GM21737 (cell line): ENCODE results near the gene MORN1.
"Not testable (repeated sequence)": the region's sequence is repeated elsewhere in the genome, so short reads cannot be mapped to it uniquely, and the experiment has no call there.

Experiments
- ATAC-seq: cut with Tn5 transposase; IDR thresholded peaks from one replicate; pipeline ENCODE4 v1.9.1; 2021; ENCODE audit warnings: mild to moderate bottlenecking, moderate library complexity; ENCODE audit not compliant: unreplicated experiment

The MORN1 gene

DNA sequence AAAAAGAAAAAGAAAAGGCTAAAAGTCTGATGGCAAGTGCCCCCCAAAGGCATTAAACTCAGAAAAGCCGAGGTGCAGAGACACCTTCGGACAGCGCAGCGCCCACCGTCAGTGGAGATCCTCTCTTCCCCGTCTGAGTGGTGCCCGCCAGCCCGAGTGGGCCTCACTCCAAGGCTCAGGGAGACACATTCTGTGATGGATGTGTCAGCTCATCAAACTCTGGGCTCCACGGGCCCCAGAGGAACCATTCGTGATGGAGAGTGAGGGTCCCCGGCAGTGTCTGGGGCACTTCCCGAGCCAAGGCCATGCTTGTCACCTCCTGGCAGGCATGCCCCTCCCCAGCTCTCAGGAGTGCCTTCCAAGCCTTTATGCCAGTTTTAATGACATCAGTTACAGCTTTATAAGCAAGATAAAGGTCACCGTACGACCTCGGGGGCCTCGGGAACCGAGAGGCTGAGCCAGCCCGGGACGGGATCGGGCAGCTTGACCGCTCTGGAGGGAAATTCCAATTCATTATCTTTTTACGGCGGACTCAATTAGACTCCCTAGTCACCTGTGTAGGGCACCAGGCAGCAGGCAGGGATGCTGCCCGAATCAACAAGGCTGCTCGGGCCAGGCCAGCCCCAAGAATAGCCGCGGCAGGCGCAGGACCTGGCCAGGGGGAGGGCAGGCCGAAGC, 49.5 kb downstream of the MORN1 start:
- ATAC-seq = no peak

- no peak for ATAC-seq
Measured at GRCh38 chr1:2340918-2341254, 50.5 kb downstream of the MORN1 start.

GRCh38 chr1:2340086-2340917, 51.1 kb downstream of the MORN1 start:
- ATAC-seq = no peak

DNA sequence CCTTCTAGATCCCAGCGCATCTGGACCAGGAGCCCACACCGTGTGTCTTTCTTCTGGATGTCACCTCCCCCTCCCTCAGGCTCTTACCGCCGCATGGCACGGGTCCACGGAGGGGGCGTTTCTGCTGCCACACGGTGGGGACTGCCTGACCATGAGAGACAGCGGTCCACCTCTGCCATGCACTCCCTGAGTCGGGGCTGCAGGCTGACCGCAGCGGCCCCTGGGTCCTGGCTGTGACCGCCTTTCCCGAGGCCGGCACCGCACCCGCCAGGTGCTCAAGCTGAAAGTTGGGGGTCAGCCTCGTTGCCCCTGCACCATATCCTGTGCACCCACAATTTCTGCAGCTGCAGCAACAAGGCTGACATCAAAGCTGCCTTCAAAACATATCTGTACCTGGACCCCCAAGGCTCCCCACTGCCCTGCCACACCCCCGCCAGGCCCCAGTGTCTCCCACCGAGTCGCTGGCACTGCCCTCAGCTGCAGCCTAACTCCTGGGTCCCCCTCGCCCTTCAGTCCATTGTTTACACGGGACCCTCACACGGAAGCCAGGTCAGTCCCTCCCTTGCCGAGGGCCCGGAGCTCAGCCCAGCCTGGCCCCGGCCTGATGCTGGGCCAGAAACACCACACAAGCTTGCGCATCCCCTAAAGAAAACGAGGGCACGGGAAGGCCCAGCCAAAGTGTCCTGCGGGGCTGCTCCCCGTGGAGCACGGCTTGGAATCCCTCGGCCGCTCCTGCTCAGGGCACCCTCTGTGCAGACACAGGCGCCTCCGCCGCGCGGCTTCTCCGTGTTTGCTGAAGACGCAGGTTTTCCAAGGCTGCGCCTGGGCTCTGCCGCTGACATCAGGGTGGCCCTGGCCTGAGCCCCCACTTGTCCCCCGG, 51.9 kb downstream of the MORN1 start:
- ATAC-seq = no peak

DNA sequence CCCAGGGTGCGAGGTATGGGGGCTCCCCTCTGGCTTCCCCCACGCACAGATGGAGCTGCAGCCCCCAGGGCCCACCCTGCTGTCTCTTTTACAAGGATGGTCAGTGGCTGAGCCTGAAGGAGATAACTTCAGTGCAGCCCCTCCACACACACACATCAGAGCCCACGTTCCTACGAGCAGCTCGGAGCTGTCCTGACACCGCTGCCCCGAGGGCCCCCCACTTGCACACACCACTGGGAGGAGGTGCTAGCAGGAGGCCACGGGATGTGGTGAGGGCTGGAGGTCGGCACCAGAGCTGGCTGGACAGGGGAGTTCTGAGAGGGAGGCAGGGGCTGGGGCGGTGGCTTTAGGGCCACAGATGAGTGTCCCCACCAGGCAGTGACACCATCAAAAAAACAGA, 53.9 kb downstream of the MORN1 start:
- ATAC-seq = no peak

DNA sequence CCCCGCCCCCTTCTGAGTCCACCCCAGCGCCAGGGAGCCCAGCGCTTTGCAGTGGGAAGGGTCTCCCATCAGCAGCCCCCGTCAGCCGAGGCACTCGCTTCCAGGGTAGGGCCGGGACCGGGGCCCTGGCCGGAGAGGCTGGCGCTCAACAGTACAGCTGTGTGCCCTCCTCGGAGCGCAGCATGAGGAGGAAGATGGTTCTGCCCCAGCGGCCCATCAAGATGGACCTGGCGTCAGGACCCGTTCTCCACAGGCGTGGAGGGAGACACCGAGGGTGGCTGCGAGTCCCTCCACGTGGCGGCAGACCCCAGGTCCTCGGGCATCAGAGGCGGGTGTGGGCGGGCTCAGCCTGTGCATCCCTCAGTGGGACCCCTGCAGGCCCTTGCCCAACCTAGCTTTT, 54.3 kb downstream of the MORN1 start:
- ATAC-seq = no peak

DNA sequence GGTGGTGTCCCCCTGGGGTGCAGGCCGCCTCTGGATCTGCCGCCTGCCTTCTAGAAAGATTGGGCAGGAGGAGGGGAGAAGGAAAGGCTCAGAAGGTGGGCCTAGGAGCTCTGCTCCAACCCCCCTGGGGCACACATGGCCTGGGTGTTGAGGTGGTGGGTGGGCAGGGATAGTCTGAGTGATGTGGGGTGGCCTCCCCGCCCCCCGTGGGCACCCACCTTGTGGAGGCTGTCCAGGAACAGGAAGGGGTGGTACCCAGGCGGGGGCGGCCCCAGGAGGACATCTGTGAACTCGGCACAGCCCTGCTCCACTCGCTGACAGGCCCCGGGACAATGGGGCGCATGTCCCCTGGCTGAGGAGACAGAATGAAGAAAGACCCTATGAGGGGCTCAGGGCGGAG, 54.9 kb downstream of the MORN1 start:
- no peak for ATAC-seq

DNA sequence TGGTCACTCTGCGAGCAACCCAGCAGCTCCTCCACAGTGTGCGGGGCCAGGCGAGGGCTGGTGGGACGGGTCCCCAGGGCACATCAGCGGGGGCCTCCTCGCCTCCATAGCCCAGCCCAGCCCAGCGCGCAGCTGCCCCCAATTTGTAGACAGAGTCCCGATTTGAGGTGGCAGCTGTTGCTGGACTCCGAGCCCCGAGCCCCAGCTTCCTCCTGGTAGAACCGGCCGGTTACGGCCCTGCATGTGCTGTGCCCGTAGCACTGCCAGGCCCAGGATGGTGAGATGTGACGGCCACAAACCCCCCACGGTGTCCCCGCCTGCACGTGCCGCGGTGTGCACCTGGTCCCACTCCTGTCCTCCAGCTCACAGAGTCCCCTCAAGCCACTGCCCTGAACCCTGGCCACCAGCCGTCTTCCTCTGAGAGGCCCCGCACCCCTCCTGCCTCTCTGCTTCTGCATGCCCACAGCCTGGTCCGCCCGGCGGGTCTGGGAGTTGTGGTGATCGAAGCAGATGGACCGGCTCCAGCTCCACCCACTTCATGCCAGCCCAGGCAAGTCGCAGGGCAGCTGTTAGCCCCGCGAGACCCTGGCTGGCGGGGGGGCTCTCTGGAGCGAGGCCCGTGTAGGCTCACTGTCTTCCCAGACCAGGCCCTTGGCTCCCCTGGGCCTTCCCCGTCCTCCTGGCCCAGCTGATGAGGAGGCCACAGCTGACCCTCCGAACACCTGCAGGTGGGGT, 55.5 kb downstream of the MORN1 start:
- no peak for ATAC-seq

DNA sequence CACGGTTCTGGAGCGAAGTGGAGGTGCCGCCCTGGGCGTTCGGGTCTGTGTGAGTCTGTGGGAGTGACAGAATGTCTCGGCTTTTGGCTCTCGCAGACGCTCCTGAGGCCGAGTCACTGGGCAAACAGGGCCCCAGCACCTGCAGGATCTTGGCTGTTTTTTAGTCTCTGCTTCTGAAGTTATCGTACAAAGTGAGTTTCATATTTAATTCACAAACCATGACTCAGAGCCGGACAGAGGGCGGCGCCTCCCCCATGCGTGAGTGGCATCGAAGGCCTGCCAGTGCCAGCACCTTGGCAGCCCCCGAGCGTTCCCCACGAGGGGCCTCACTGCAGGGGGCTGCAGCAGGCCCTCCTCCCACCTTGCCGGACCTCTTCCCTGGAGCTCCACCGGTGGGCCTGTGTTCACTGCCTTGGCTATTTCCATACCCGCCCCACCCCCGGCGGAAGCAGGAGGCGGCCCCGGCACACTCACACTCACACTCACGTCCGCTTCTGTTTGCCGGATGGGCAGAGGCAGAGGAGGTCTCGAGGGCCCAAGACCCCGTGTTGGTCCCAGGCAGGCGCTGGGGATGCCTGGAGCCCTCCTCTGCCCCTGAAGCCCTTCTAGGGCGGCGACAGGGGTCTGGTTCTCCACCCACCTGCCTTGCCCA, 56.3 kb downstream of the MORN1 start:
- ATAC-seq = no peak

GRCh38 chr1:2334366-2334765, 57.0 kb downstream of the MORN1 start:
- no peak for ATAC-seq

DNA sequence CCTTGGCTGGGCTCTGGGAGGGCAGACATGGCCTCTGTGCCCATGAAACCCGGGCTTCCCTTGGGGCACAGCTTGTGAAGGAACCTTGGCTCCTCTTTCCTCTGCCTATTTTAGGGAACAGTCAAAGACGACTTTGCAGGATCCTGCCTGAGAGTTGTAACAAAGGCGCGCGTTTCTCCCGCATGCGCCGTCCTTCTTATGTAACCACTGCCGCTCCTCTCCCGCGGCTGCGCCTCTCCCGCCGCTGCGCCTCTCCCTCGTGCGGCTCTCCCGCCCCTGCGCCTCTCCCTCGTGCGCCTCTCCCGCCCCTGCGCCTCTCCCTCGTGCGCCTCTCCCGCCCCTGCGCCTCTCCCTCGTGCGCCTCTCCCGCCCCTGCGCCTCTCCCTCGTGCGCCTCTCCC, 59.8 kb downstream of the MORN1 start:
- ATAC-seq = not testable (repeated sequence)

- ATAC-seq = no peak
Measured at GRCh38 chr1:2331200-2331544, 60.2 kb downstream of the MORN1 start.

GRCh38 chr1:2330519-2331199, 60.7 kb downstream of the MORN1 start:
- ATAC-seq = no peak

DNA sequence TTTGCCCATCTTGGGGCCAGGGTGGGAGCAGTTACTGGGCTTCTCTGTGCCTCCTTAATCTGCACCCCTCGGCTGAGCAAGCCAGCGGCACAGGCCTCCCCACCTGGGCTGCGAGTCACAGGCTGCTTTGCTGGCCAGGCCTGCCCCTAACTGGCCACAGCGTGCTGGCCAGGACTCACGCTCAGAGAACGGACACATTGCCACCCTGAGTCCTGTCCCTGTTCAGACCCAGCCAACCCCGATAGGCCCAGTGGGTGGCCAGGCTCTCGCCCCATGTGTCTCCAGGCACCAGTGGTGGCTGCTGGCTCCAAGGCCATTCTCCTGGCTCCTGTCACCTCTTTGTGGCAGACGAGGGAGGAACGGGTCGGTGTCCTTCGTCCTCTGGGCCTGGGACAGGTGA, 61.3 kb downstream of the MORN1 start:
- no peak for ATAC-seq

DNA sequence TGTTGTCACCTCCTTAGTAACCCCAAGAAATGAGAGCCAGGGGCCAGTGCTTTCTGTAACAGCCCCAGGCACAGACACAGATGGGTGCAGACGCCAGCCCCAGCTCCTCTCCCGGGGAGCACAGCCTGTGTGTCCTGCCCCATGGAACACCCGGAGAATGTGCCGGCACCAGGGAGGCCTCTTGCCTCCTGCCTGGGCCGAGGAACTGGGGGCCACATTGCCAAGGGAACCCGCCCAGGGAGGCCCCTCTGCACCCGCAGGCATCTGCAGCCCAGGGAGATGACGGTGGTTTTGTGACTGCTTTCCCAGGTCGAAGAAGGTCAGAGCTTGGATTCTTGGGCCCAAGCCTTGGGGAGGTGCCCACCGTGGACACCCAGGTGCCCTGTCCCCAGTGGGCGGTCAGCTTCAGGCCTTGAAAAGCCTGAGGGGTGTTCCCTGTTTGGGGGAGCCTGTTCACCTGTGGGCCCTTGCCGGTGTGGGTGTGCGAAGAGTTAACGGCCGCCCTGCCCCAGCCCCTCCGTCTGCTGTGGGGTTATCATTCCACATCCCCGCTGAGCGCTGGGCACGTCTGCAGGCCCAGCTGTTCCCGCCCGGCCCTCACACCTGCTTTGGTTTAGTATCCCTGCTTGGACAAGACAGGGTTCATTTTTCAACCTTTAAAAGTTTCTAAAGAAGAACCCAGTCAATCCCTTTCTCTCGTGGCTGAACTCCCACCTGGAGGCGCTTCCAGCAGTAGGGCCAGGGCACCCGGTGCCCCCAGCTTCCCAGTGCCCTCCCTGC, 62.5 kb downstream of the MORN1 start:
- no peak for ATAC-seq

DNA sequence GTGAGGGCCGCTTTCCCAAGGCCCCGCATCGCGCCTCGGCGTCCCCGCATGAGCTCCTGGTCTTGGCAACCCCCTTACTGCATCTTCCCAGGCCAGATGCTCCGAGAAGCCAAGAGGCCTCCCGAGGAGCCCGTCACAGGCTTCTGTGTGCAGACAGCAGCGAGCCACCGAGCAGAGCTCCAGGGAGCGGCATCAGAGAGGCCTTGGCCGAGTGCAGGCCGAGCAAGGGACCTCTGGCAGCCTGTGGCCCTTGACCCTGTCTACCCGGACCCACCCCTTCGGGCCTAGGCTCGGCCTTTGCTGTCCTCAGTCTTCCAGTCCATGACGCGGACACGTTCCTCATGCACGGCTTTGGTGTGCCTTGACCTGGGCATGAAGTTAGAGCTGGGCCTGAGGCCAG, 63.5 kb downstream of the MORN1 start:
- ATAC-seq = no peak

GRCh38 chr1:2327162-2327561, 64.2 kb downstream of the MORN1 start:
- not testable (repeated sequence) for ATAC-seq

DNA sequence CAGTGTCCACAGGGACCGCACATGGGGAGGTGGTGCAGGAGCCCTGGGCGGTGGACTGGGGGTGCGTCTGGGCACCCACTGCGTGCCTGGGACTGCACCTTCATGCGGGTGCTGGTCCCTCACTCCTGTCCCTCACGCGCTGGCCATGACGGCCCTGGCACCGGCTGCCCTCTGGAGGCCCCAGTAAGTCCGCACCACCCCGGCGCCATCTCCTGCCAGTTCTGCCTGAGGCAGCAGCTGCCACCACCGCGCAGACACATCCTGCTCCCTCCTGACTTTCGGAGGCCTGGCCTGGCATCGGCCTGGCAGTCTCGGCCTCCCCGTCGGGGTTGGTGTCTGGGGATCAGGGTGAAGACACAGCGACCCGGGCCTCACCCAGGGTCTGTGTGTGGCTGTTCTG, 64.8 kb downstream of the MORN1 start:
- no peak for ATAC-seq
